Fibroblast of skin of right biceps (primary cell): ENCODE results near the gene COL24A1.
A peak's percentile ranks its signal among the peaks of the same experiment; 100 is the strongest.
"Not testable (repeated sequence)": the region's sequence is repeated elsewhere in the genome, so short reads cannot be mapped to it uniquely, and the experiment has no call there.

ENCODE experiments used
- DNase-seq: peaks from one replicate; pipeline ENCODE4 v3.0.0-alpha.2; 2013

COL24A1 gene

DNA sequence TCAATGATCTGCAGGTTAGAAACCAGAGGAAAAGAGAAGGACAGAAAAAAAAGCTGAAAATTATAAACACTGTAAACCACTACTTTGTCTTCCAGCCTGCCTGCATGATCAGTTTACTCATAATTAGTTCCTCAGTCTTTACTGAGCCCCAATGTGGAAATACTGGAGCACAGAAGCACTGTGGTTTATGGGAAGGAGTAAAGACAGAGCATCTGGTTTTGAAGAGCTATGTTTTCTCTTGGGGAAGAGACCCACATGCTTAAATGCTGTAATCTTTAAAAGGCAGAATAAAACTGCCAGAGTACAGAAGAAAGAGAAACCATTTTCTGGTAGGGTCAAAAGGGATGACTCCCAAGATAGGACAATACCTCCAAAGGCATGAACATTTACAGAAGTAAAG, 289.4 kb downstream of the COL24A1 start:
- DNase-seq = no peak

GRCh38 chr1:85865213-85865612, 291.4 kb downstream of the COL24A1 start:
- peak; percentile 41 for DNase-seq

DNA sequence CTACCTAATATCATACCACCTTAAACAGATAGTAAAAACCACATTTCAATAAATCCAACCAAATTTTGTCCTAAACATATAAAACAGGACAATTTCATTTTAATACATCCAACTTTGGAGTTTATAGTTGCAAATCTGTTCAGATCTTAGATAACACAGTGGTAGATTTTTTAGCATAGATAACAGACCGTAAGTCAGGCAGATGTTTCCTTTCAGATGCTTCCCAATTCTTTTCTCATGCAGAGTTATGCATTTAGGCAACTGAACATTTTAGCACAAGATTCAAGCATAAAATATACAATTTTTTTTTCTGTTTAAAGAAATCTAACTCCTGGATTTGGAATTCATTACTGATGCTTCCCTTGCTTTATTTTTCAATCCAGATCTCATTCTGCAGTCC, 291.8 kb downstream of the COL24A1 start:
- DNase-seq = no peak

- not testable (repeated sequence) for DNase-seq
Measured at GRCh38 chr1:85863639-85864038, 292.9 kb downstream of the COL24A1 start.

GRCh38 chr1:85862456-85862855, 294.1 kb downstream of the COL24A1 start:
- peak; percentile 48 for DNase-seq

GRCh38 chr1:85857991-85858390, 298.6 kb downstream of the COL24A1 start:
- peak; percentile 9 for DNase-seq

DNA sequence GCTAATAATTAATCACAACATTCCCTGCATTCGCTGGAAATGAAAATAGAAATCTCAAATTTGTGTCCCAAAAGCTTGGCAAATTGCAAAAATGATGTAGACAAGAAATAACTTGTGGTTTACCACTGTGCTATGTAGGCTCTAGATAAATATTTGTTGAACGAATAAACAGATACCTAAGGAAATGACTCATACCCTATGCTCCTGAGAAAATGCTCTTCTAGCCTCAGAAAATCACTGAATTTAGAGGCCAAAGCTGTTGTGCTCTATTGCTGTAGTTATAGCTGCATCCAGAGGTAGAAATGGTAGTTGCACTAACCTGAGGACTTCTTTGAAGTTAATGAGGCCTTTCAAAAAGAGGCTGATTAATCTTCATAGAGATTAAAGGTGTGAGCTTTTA, 306.3 kb downstream of the COL24A1 start:
- DNase-seq = peak; percentile 91

- DNase-seq = no peak
Measured at GRCh38 chr1:85849660-85850059, 306.9 kb downstream of the COL24A1 start.

- DNase-seq = peak; percentile 8
Measured at GRCh38 chr1:85847356-85847755, 309.2 kb downstream of the COL24A1 start.

DNA sequence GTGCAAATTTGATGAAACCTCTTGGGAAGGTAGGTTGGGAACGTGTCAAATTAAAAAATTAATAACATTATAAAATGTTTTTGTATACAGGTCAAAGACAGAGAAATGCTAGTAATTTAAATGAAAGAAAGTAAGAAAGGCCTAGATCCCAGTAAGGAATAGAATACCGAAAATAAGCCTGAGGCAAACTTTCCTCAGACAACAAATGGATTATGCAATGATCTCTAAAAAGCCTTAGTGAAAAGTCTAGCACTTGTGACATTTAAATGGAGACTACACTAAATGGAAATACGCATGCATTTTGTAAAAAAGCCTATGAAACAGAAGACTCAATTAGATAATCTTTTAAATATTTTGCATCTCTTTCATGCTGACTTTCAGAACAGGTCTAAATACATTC, 309.9 kb downstream of the COL24A1 start:
- no peak for DNase-seq

GRCh38 chr1:85839459-85839858, 317.1 kb downstream of the COL24A1 start:
- DNase-seq = no peak

DNA sequence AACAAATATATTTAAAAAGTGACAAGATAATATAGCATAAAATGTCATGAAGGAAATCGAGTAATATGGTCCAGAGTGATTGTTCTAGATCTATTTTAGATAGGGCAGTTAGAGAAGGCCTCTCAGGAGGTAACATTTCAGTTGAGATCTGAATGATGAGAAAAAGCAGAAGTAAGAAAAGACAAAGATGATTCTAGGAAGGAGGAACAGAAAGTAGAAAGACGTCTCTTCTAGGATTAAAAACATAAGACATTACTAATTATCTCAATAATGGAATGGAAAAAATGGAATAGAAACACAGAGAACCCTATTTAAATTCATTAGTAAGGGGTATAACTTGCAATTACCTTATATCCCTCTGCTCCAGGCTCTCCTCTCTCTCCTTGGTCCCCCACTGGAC, 318.3 kb downstream of the COL24A1 start:
- DNase-seq = no peak

GRCh38 chr1:85836736-85837135, 319.8 kb downstream of the COL24A1 start:
- no peak for DNase-seq

GRCh38 chr1:85833165-85833564, 323.4 kb downstream of the COL24A1 start:
- DNase-seq = not testable (repeated sequence)

DNA sequence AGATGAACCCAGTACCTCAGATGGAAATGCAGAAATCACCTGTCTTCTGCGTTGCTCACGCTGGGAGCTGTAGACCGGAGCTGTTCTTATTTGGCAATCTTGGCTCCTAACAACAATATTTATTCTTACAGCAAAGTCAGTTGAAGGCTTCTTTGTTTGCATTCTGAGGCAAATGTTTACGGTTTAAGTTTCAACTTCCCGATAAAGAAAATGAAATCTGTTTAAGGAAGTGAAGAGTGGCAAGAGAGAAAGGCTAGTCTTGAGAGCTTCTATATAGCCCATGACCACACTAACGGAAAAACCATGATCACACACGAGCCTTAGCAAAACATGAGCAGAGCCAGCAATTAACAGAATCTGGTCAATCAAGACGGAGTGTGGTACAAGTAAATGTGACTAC, 325.7 kb downstream of the COL24A1 start:
- no peak for DNase-seq

DNA sequence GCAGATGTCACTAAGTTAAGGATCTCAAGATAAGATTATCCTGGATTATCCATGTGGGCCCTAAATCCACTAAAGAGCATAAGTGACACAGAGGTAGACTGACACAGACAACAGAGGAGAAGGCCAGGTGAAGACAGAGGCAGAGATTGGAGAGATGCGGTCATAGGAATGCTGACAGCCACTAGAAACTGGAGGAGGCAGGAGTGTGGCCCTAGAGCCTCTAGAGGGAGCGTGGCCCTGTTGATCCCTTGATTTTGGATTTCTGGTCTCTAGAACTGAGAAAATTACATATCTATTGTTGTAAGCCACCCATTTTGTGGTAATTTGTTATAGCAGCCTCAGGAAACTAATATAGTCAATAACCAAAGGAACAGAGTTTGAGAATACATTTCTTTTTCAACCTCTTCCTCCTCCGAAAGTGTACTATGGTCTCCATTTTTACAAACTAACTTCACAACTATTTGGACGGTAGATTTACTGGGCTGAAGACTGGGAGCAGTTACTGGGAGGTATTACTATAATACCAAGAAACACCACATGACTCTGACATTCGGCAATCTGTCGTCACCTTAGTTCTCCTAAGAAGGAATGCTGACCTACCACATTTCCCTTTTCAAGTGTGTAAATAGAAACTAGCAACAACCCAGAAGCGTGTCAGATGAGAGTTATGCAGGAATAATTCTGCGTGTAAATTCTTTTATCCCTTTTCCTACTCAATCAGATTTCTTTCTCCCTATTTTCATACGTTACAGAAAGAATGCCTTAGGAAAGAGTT, 332.3 kb downstream of the COL24A1 start:
- DNase-seq = peak; percentile 21

GRCh38 chr1:85822696-85823095, 333.9 kb downstream of the COL24A1 start:
- peak; percentile 41 for DNase-seq

GRCh38 chr1:85818371-85818770, 338.2 kb downstream of the COL24A1 start:
- DNase-seq = peak; percentile 75

DNA sequence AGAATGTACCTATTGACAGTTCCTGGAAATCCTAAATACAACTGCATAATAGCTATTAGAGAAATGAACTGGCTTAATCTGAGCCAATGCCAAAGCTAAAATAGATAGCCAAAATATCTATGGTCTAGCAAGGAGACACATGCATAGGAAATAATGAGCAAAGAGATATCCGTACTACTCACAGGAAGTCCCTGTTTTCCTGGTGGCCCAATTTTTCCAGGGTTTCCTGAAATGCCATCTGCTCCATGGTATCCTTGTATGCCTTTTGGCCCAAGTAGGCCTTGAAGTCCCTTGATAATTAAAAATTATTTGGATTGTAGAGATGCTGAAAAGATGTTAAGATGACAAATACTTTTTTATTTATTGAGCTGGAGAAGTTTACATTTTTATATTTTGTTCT, 340.0 kb downstream of the COL24A1 start:
- DNase-seq = no peak

DNA sequence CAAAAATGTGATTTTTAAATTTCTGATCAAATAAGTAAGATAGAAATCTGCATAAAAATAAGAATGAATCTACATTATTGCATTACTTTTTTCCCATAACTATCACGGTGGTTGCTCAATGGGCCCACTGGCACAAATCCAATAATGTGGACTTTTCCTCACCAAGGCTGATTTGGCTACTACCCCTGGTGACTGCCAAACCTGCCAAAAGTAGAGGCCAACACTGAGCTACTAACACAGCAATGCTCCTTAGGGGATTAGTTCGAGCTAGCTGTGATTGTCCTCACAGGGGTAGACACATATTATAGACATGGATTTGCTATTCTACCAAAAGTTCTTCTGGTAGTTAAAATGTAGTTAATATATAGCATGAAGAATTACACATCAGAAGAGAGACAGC, 340.7 kb downstream of the COL24A1 start:
- DNase-seq = no peak

GRCh38 chr1:85806236-85806965, 350.2 kb downstream of the COL24A1 start:
- no peak for DNase-seq

- DNase-seq = peak; percentile 53
Measured at GRCh38 chr1:85801520-85801919, 355.1 kb downstream of the COL24A1 start.

GRCh38 chr1:85799737-85800136, 356.8 kb downstream of the COL24A1 start:
- DNase-seq = peak; percentile 4

DNA sequence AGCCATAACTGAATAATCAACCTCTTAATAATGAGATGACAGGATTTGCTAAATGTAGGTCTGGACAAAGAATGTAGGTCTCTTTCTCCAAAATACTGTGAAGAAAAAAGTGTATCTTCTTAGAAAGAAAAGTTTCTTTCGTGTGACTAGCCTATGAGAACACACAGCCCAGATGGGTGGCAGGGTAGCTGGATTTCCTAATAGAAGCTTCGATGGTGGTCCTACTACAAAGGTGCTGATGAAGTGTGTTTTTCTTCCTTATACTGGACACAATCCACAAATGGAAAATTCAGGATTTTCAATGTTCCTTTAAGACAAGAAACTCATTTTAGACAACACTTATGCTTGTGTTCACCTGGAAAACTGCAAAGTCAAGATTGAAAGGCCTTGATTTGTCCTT, 358.2 kb downstream of the COL24A1 start:
- no peak for DNase-seq
